Measurements from ENCODE around the gene ASB13.

ASB13 gene

DNA sequence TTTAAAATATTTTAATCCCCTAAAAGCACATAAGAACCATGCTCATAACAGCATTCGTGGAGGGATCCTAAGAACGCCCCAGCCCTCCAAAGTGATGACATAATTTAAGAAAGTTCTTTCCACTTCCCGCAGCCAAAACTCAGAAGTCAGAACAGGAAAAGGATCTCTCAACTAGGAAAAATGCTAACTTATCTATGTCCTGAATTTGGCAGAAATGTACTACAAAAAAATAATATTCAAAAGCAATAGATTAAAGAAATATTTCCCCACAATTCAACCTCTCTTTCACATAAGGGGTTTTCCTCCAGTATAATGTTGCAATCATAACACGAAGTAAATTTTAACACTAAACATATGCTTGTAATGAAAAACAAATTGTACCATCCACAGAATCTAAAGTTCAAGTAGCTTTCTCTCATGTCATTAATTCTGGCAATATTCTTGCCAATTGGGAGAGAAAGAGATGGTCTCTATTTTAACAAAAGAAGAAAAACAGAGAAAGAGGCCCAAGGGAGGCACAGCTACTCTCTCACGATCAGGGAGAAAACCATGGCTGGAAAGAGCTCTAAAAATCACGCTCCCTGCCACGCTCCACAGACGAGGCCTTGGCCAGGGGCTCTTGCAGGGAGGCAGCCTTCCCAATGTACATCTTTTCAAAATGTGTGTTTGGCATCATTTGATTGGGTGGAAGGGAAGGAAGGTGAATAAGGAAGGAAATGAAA, 22.9 kb downstream of the ASB13 start:
- Histone ChIP-seq H3K36me3 (ENCODE audit: control insufficient read depth, insufficient read depth, low read length) (peaks cover 20% of the 10 kb centered on the region), H3K9ac (ENCODE audit: low read depth, low read length) (no peak overlapping the region), H3K9me3 (ENCODE audit: control insufficient read depth, insufficient read depth, low read length) (no peaks in the 10 kb centered on the region), H3K27me3 (ENCODE audit: control insufficient read depth, insufficient read depth, low read length) (no peaks in the 10 kb centered on the region), H3K4me3 (ENCODE audit: low read depth, low read length) (no peak overlapping the region), H3K4me1 (ENCODE audit: control insufficient read depth, insufficient read depth, low read length) (no peaks in the 10 kb centered on the region)

GRCh38 chr10:5641501-5641900, 24.9 kb downstream of the ASB13 start:
- no peak overlapping the region for H3K9ac ChIP-seq (ENCODE audit: low read depth, low read length)
- peaks cover 23% of the 10 kb centered on the region for H3K36me3 ChIP-seq (ENCODE audit: control insufficient read depth, insufficient read depth, low read length)
- H3K4me3 ChIP-seq (ENCODE audit: low read depth, low read length), result no peak overlapping the region
- H3K27me3 ChIP-seq (ENCODE audit: control insufficient read depth, insufficient read depth, low read length), result no peaks in the 10 kb centered on the region
- no peaks in the 10 kb centered on the region for H3K9me3 ChIP-seq (ENCODE audit: control insufficient read depth, insufficient read depth, low read length)
- no peaks in the 10 kb centered on the region for H3K4me1 ChIP-seq (ENCODE audit: control insufficient read depth, insufficient read depth, low read length)

- Histone ChIP-seq H3K9me3 (ENCODE audit: control insufficient read depth, insufficient read depth, low read length) (no peaks in the 10 kb centered on the region), H3K36me3 (ENCODE audit: control insufficient read depth, insufficient read depth, low read length) (peaks cover 23% of the 10 kb centered on the region), H3K4me3 (ENCODE audit: low read depth, low read length) (no peak overlapping the region), H3K4me1 (ENCODE audit: control insufficient read depth, insufficient read depth, low read length) (no peaks in the 10 kb centered on the region), H3K27me3 (ENCODE audit: control insufficient read depth, insufficient read depth, low read length) (no peaks in the 10 kb centered on the region), H3K9ac (ENCODE audit: low read depth, low read length) (no peak overlapping the region)
Measured at GRCh38 chr10:5640501-5640900, 25.9 kb downstream of the ASB13 start.

DNA sequence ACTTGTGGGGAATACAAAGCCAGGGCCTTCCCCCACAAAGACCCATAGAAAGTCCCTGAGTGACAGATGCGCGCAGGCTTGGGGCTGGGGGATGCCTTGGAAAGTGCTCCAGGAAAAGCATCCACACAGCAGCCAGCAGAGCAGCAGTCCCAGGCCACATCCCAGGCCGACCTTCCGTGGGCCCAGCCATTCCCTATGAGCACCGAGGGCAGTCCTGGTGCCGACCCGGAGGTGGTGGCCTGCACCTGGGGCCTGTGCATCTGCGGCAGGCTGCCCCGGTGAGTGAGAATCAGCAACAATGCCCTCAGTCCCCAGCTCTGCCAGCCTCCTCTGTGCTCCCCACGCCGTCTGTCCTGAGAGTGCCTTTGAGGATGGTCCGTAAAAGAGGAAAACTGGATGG, 26.4 kb downstream of the ASB13 start:
- Histone ChIP-seq H3K36me3 (ENCODE audit: control insufficient read depth, insufficient read depth, low read length) (peaks cover 23% of the 10 kb centered on the region), H3K27me3 (ENCODE audit: control insufficient read depth, insufficient read depth, low read length) (no peaks in the 10 kb centered on the region), H3K9me3 (ENCODE audit: control insufficient read depth, insufficient read depth, low read length) (no peaks in the 10 kb centered on the region), H3K4me3 (ENCODE audit: low read depth, low read length) (no peak overlapping the region), H3K9ac (ENCODE audit: low read depth, low read length) (no peak overlapping the region), H3K4me1 (ENCODE audit: control insufficient read depth, insufficient read depth, low read length) (no peaks in the 10 kb centered on the region)

DNA sequence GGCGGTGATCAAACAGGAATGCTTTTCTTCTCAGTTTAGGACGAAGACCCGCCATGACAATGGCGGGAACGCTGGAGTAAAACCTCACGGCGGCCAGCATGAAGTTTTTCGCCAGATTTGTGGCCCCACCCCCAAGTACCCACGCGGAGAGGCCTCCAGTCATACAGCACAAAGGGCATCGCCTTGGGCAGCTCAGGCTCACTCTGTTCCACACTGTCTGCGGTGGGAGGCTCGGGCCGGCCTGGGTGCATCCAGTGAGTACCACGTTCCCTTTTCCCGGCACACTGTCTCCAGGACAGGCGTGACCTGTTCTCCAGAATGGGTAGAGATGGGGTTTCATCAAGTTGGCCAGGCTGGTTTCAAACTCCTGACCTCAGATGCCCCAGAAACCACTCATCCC, 27.3 kb downstream of the ASB13 start:
- no peak overlapping the region for H3K9ac ChIP-seq (ENCODE audit: low read depth, low read length)

DNA sequence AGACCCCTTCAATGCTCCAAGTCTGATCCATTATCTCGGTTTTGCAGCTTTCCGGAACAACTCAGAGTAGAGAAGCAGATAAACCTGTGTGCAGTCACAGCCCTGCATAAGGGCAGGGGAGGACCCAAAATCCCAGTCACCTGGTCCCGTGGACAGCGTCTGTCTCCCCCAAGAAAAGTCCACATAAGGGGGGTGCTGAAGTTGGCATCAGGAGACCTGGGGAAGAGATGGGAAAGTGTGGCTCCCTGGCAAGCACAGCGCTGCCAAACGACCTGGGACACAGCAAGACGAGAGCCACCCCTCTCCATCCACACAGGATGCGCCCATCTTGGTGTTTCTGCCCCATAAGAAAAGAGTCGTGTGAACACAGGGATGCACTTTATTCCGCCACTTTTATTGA, 27.9 kb downstream of the ASB13 start:
- H3K9ac ChIP-seq (ENCODE audit: low read depth, low read length), result no peak overlapping the region
- H3K36me3 ChIP-seq (ENCODE audit: control insufficient read depth, insufficient read depth, low read length), result peaks cover 19% of the 10 kb centered on the region
- H3K4me1 ChIP-seq (ENCODE audit: control insufficient read depth, insufficient read depth, low read length), result no peaks in the 10 kb centered on the region
- H3K27me3 ChIP-seq (ENCODE audit: control insufficient read depth, insufficient read depth, low read length), result no peaks in the 10 kb centered on the region
- no peak overlapping the region for H3K4me3 ChIP-seq (ENCODE audit: low read depth, low read length)
- no peaks in the 10 kb centered on the region for H3K9me3 ChIP-seq (ENCODE audit: control insufficient read depth, insufficient read depth, low read length)

More for the DNA sequence above, 27.3 kb downstream of the ASB13 start:
- H3K9me3 ChIP-seq (ENCODE audit: control insufficient read depth, insufficient read depth, low read length), result no peaks in the 10 kb centered on the region
- H3K4me3 ChIP-seq (ENCODE audit: low read depth, low read length), result no peak overlapping the region
- H3K4me1 ChIP-seq (ENCODE audit: control insufficient read depth, insufficient read depth, low read length), result no peaks in the 10 kb centered on the region
- H3K27me3 ChIP-seq (ENCODE audit: control insufficient read depth, insufficient read depth, low read length), result no peaks in the 10 kb centered on the region
- H3K36me3 ChIP-seq (ENCODE audit: control insufficient read depth, insufficient read depth, low read length), result peaks cover 23% of the 10 kb centered on the region

GRCh38 chr10:5634918-5635317, 31.5 kb downstream of the ASB13 start:
- Histone ChIP-seq H3K4me1 (ENCODE audit: control insufficient read depth, insufficient read depth, low read length) (no peaks in the 10 kb centered on the region), H3K36me3 (ENCODE audit: control insufficient read depth, insufficient read depth, low read length) (peaks cover 4% of the 10 kb centered on the region), H3K9ac (ENCODE audit: low read depth, low read length) (no peak overlapping the region), H3K9me3 (ENCODE audit: control insufficient read depth, insufficient read depth, low read length) (no peaks in the 10 kb centered on the region), H3K4me3 (ENCODE audit: low read depth, low read length) (no peak overlapping the region), H3K27me3 (ENCODE audit: control insufficient read depth, insufficient read depth, low read length) (no peaks in the 10 kb centered on the region)

DNA sequence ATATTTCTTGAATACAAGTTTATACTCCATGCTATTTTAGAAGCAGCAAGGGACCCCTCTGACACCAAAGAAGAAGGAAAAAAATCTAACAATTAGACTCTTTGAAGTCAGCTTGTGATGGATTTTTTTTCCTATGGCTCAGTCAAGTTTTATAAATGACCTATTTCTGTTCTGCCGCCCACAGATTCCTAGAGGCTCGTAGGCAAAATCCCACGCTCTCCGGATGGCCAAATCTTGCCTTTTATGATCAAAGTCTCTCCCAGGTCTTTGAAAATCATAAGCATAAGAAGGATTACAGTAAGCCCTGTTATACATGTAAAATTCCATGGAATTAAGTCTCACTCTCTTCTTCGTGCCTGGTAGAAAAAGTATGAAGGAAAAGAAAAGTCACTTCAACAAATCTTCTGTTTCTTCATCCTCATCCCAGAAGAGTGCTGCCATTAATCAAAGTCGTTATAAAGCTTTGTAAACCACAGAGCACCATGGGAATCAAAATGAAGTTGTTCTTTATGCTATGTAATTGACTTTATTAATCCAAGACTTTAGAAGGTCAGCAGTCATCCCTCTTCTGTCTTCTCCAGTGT, 33.1 kb downstream of the ASB13 start:
- H3K9ac ChIP-seq (ENCODE audit: low read depth, low read length), result no peak overlapping the region
- H3K27me3 ChIP-seq (ENCODE audit: control insufficient read depth, insufficient read depth, low read length), result no peaks in the 10 kb centered on the region
- H3K4me1 ChIP-seq (ENCODE audit: control insufficient read depth, insufficient read depth, low read length), result peaks cover 4% of the 10 kb centered on the region
- H3K4me3 ChIP-seq (ENCODE audit: low read depth, low read length), result no peak overlapping the region
- peaks cover 1% of the 10 kb centered on the region for H3K36me3 ChIP-seq (ENCODE audit: control insufficient read depth, insufficient read depth, low read length)
- H3K9me3 ChIP-seq (ENCODE audit: control insufficient read depth, insufficient read depth, low read length), result no peaks in the 10 kb centered on the region

GRCh38 chr10:5632446-5632845, 33.9 kb downstream of the ASB13 start:
- Histone ChIP-seq H3K4me1 (ENCODE audit: control insufficient read depth, insufficient read depth, low read length) (peaks cover 4% of the 10 kb centered on the region), H3K36me3 (ENCODE audit: control insufficient read depth, insufficient read depth, low read length) (no peaks in the 10 kb centered on the region), H3K27me3 (ENCODE audit: control insufficient read depth, insufficient read depth, low read length) (no peaks in the 10 kb centered on the region), H3K9ac (ENCODE audit: low read depth, low read length) (no peak overlapping the region), H3K9me3 (ENCODE audit: control insufficient read depth, insufficient read depth, low read length) (no peaks in the 10 kb centered on the region), H3K4me3 (ENCODE audit: low read depth, low read length) (no peak overlapping the region)

GRCh38 chr10:5631936-5632335, 34.5 kb downstream of the ASB13 start:
- Histone ChIP-seq H3K27me3 (ENCODE audit: control insufficient read depth, insufficient read depth, low read length) (no peaks in the 10 kb centered on the region), H3K36me3 (ENCODE audit: control insufficient read depth, insufficient read depth, low read length) (no peaks in the 10 kb centered on the region), H3K4me3 (ENCODE audit: low read depth, low read length) (no peak overlapping the region), H3K9me3 (ENCODE audit: control insufficient read depth, insufficient read depth, low read length) (no peaks in the 10 kb centered on the region), H3K4me1 (ENCODE audit: control insufficient read depth, insufficient read depth, low read length) (peaks cover 4% of the 10 kb centered on the region), H3K9ac (ENCODE audit: low read depth, low read length) (no peak overlapping the region)

GRCh38 chr10:5630112-5630436, 36.3 kb downstream of the ASB13 start:
- Histone ChIP-seq H3K4me3 (ENCODE audit: low read depth, low read length) (no peak overlapping the region), H3K36me3 (ENCODE audit: control insufficient read depth, insufficient read depth, low read length) (no peaks in the 10 kb centered on the region), H3K9ac (ENCODE audit: low read depth, low read length) (no peak overlapping the region), H3K27me3 (ENCODE audit: control insufficient read depth, insufficient read depth, low read length) (no peaks in the 10 kb centered on the region), H3K4me1 (ENCODE audit: control insufficient read depth, insufficient read depth, low read length) (peaks cover 4% of the 10 kb centered on the region), H3K9me3 (ENCODE audit: control insufficient read depth, insufficient read depth, low read length) (no peaks in the 10 kb centered on the region)

DNA sequence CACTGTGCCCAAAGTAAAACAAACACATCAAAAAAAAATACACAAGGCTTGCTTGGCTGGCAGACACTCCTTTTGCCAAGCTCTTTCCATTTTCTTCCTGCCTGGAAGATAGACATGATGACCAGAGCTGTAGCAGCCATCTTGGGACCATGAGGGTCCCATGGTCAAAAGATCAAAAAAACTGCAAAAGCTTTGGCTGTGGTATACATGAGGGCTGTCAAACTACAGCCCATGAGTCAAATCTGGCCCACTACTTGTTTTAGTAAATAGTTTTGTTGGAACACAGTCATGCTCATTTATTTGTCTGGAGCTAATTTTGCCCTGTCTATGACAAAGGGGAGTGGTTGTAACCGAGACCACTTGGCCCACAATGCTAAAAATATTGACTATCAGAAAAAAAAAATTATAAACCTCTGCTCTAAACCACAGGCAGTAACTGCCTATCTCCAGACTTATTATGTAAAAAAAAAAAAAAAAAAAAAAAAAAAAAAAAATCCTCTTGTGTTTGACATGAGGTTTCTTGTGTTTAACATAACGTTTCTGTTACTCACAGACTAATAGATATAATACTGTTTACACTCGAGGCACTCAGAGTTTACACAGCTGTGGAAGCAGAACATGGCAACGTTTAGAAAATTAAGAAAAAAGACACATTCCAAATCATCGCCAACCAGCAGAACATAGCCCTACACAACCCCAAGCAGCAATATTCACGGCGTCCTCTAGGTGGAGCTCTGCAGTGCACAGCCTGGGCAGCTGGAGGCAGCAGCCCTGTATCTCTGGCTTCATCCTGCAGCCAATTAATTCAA, 36.9 kb downstream of the ASB13 start:
- Histone ChIP-seq H3K4me3 (ENCODE audit: low read depth, low read length) (no peak overlapping the region), H3K36me3 (ENCODE audit: control insufficient read depth, insufficient read depth, low read length) (no peaks in the 10 kb centered on the region), H3K9ac (ENCODE audit: low read depth, low read length) (no peak overlapping the region), H3K9me3 (ENCODE audit: control insufficient read depth, insufficient read depth, low read length) (no peaks in the 10 kb centered on the region), H3K27me3 (ENCODE audit: control insufficient read depth, insufficient read depth, low read length) (no peaks in the 10 kb centered on the region), H3K4me1 (ENCODE audit: control insufficient read depth, insufficient read depth, low read length) (peaks cover 4% of the 10 kb centered on the region)

All from iPS-15b (cell line).